ELF-1 (cell line): Measurements from ENCODE around the gene TRIP13.

Source experiments
- DNase-seq: peaks from one replicate; pipeline ENCODE4 v3.0.0-alpha.2; 2016; ENCODE audit warnings: low read depth, low spot score

The TRIP13 gene

DNA sequence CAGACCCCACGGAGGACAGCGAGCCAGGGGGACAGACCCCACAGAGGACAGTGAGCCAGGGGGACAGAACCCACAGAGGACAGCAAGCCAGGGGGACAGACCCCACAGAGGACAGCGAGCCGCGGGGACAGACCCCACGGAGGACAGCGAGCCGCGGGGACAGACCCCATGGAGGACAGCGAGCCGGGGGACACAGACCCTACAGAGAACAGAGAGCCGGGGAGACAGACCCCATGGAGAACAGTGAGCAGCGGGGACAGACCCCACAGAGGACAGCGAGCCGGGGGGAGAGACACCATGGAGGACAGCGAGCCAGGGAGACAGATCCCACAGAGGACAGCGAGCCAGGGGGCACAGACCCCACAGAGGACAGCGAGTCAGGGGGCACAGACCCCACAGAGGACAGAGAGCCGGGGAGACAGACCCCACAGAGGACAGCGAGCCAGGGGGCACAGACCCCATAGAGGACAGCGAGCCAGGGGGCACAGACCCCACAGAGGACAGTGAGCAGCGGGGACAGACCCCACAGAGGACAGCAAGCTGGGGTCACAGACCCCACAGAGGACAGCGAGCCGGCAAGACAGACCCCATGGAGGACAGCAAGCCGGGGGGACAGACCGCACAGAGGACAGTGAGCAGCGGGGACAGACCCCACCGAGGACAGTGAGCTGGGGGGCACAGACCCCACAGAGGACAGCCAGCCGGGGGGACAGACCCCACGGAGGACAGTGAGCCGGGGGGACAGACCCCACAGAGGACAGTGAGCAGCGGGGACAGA, 37.5 kb upstream of the TRIP13 start:
- DNase-seq = no peak

DNA sequence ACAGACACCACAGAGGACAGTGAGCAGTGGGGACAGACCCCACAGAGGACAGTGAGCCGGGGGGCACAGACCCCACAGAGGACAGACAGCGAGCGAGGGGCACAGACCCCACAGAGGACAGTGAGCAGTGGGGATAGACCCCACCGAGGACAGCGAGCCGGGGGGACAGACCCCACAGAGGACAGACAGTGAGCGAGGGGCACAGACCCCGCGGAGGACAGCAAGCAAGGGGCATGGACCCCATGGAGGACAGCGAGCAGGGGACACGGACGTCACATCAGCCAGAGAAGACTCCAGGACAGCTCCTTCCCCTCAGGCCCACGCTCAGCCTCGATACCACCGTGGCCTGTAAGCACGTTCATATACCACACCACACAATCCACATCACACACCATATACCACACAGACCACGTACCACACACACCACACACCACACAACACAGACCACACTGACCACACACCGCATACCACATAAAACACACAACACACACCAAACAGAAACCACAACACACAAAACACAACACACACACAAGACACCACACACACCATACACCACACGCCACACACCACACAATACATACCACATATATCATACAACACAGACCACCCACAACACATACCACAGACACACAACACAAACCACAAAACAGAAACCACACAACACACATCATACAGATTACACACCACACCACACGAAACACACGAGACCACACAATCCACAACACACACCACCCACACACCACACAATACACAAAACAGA, 36.7 kb upstream of the TRIP13 start:
- no peak for DNase-seq

DNA sequence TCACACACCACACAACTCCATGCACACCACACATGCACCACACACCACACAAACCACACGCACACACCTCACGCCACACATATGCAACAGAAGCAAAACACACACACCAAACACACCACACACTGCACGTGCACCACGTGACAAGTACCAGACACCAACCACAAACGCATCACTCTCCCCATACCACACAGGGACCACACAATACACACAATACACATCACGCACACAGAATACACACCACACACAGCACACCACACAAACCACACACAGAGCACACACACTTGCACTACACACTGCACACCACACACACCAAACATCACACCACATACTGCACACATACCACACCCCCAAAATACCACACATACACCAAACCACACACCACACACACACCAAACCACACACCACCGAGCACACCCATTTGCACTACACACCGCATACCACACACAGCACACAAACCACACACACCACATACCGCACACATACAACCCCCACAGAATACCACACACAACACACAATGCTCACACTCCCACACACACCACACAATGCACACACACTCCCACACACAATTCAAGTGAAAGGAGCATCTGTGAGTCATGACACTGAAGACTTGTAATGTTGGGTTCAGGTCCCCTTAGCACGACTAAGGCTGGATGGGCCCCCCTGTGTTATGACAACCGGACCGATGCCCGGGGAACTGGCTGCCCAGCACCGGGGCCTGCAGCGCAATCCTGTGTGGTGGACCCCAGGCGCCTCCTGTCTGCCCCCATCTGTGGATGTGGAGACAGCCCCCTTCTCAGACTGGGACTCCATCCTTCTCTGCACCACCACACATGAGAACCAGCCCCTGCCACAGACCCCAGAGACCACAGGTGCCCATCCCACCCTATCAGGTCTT, 35.9 kb upstream of the TRIP13 start:
- no peak for DNase-seq

DNA sequence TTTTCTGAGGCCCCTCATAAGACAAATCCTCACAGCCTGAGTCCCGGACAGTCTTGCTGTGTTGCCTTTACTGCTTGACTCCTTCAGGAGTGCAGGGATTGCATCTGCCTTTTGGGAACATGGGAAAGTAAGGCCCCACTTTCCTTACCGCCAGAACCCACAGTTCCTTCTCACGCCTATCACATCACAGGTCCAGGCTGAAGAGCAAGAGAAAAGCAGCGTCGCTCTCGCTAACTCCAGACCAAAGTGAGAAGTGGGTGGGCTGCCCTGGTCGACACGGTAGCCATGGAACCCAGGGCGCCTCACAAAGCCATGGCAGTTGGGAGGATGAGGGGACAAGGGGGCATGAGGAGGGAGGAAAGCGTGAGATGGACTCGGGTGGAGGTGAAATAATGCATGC, 34.0 kb upstream of the TRIP13 start:
- DNase-seq = no peak

DNA sequence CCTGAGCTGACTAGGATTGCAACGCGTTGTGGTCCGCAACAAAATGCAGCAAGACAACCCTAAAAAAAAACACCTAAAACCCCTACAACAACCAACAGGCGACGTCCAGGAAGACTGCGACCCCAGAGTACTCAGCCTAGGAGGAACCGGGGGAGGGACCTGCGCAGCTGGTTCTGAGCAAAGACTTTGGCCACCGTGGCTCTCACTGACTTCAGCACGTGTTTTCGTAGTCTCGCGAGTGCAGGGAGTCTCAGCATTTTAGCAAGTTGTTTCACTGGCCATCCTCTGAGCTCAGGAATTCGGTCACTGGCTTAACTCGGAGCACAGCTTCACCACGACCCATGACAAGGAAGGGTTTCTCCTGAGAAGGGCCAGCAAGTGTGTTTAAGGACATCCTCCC, 33.3 kb upstream of the TRIP13 start:
- no peak for DNase-seq

DNA sequence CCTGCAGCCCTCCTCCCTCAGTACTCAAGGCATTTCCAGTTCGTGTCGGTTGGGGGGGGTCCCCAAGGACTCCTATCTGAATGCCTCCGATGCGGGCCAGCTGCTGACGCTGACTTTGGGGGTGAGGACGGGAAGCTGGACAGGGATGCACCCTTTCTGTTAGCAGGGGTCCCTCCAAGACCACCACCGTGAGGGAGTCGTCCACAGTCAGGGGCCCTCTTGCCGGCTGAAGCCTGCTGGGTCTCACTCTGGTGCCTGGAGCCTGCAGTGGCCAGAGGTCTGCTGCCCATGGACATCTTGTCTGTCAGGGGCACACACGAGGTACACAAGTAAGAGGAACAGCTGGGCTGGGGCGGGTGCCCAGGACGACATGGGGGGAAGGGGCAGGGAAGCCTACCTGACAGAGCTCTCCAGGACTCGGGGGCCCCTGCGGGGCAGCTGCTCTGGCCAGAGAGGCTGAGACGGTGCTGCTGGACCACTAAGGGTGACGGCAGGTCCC, 32.8 kb upstream of the TRIP13 start:
- no peak for DNase-seq

DNA sequence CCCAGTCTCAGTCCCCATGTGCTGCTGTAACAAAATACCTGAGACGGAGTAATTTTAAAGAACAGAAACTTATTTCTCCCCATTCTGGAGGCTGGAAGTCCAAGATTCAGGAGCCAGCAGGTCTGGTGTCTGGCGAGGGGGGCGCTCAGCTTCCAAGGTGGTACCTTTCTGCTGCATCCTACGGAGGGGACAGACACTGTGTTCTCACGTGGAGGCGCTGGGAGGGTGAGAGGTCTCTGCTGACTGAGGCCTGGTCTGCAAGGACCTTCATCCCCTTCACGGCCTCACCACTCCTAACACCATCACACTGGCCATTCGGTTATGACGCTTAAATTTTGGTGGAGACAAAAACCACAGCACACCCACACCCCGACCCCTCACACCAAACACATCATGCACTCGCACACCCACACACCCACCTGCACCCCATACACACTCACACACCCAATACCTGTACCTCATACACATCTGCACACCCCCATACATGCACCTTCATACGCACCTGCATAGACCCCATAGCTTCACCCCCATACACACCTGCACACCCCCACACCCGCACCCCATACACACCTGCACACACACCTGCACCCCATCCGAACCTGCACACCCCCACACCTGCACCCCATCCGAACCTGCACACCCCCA, 32.1 kb upstream of the TRIP13 start:
- no peak for DNase-seq

DNA sequence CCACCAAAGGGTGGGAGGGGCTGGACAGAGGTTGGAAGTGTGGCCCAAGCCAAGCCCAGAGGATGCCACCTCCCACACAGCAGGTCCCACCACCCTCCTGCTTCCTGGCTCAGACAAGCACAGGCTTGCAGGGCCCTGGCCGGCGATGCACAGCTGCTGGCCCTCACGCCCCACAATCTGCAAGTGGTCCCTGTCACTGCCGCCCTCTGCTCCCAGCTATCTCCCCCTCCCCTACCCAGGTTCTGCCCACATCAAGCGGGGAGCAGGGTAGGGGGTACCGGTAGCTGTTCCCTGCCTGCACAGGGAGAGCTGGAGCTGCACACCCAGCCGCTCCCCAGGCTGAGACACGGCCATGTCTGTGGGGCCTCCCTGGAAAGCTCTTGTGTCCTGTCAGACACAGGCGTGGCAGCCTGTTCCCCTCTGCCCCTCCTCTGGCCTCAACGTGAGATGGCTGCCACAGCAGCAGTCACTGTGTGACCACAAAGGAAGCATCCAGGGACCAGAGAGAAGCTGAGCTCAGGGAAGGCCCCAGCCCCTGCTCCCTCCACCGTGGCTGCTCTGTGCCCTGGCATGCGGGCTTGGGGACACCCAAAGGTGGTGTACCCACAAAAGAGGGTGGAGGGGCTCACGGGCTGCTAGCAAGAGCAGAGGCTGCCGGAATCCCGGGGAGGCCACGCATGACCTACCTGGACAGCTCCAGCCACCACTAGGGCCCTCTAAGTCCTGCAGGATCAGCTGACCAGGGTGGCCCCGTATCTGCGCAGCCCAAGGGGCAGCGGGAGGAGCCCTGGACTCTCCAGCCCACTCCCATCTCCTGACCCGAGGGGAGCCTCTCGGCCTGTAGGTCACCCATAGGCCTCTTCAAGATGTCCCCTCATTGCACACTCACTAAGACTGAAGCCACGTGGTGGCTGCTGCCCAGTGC, 31.0 kb upstream of the TRIP13 start:
- DNase-seq = no peak

DNA sequence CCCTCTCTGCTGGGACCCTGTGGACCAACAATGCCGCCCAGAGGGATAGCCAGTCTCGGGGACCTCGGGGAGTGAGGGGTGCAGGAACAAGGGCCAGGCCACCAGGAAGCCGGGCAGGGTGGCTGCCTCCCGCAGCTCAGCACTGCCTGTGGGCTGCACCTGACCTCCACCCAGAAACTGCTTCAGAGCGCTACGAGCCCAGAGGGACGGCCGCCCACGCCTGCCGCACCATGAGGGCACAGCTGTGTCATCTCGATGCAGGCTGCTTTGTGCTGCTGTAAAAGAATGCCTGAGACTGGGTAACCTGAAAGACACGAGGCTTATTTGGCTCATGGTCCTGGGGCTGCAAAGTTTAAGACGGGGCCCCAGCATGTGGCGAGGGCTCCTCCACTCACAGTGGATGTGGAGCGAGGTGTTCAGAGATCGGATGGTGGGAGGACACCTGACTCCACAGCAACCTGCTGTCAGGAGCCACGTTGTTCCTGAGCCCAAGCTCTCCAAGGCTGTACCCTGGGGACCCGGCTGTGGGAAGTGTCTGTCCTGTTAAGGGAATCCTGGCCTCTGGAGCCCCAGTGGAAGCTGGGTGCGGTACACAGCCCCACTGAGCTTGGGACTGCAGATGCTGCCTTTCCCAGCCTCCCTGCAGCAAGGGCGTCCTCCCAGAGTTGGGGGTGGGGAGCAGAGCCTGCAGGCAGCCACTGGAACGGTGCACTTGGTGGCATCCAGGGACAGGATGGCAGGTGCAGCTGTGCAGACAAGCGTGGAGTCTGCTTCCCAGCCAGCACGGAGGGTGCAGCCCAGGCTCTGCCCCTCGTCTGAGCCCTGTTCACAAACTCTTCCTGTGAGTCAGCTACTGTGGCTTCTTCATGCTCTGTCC, 30.1 kb upstream of the TRIP13 start:
- no peak for DNase-seq

DNA sequence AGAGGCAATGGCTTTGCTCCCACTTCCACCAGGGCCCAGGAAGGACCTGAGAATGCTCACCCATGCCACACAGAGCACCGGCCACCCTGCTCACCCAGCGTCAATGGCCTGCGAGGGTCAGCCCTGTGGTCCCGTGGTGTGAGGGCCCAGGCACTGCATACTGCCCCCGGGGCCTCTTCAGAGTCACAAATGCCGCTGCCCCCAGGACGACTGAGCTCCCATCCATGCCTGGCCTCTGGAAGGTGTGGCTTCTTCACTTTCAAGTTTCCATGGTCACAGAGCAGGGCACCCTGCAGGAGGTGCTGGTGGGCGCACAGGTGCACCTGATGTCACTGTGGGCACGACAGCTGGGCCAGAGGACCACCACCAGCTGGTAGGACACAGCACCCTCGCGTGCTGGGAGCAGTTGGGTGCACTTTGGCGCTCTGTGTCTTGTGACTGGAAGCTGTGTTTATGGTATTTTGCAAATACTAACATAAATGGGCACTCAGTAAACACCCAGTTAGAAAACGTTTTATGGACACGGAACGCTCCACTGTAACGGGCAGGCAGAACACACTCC, 29.4 kb upstream of the TRIP13 start:
- DNase-seq = no peak

DNA sequence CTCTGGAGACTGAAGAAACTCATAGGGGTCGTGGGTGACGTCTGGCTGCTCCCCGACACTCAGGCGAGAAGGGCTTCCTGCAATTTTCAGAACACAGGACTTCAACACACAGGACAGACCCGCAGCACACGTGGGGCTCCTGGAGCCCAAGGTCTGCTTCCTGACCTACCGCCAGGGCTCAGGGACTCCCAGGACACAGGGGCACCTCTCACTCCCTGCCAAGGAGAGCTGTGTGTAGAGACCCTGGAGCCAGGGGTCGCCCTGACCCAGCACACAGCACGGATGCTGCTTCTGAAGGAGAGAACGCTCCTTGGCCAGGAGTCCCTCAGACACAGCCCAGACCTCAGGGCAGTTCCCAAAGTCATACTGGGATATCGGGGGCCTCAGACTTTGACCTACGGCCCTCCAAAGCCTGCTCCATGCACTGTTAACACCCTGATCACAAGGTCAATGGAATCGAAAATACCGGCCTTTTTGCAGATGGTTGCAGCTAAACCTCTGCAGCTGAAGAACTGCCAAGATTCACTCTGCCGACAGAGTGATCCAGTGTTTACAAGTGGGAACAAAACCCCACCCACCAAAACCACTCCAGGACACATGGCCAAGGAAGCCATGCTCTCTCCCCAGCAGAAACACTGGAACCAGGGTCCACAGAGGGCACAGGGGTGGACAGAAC, 28.1 kb upstream of the TRIP13 start:
- no peak for DNase-seq

DNA sequence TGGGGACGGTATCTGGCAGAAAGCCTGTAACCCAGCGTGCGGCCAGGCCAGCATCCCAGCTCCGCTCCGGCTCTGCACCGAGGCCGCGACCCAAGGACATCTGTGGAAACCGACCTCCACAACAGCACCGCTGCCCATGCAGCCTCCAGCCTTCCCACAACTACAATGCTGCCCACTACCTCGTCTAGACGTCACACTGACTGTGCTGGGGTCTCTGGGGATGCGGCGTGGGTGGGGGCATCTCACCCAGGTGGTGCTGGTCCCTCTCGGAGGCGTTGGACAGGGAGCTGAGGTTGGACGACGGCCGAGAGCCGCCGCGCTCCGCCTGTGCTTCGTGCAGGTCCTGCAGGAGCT, 27.5 kb upstream of the TRIP13 start:
- DNase-seq = no peak

DNA sequence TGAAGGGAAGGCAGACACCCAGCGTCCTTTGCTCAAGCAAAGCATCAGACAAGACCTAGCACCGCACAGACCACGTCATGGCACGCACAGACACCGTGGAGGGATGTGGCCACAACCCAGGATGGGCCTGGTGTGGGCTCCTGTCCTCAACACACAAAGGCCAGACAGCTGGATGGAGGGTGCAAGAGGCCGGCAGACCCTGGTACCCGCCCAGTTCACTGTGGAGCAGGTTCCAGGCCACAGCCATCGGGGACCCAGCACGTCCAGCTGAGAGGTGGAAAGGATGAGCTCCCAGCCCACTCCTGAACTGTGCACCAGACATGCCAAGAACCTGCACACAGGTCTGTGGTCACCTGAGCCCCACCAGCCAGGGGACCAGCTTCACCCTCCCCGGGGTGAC, 26.9 kb upstream of the TRIP13 start:
- no peak for DNase-seq

DNA sequence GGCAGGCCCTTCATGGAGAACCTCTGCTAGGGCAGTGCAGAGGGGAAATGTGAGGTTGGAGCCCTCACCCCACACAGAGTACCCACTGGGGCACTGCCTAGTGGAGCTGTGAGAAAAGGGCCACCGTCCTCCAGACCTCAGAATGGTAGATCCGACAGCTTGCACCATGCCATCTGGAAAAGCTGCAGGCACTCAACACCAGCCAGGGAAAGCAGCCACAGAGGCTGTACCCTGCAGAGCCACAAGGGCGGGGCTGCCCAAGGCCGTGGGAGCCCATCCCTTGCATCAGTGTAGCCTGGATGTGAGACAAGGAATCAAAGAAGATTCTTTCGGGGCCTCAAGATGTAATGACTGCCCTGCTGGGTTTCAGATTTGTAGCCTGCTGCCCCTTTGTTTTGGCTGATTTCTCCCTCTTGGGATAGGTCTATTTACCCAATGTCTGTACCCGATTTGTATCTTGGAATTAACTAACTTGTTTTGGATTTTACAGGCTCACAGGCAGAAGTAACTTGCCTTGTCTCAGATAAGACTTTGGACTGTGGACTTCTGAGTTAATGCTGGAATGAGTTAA, 25.3 kb upstream of the TRIP13 start:
- DNase-seq = no peak

DNA sequence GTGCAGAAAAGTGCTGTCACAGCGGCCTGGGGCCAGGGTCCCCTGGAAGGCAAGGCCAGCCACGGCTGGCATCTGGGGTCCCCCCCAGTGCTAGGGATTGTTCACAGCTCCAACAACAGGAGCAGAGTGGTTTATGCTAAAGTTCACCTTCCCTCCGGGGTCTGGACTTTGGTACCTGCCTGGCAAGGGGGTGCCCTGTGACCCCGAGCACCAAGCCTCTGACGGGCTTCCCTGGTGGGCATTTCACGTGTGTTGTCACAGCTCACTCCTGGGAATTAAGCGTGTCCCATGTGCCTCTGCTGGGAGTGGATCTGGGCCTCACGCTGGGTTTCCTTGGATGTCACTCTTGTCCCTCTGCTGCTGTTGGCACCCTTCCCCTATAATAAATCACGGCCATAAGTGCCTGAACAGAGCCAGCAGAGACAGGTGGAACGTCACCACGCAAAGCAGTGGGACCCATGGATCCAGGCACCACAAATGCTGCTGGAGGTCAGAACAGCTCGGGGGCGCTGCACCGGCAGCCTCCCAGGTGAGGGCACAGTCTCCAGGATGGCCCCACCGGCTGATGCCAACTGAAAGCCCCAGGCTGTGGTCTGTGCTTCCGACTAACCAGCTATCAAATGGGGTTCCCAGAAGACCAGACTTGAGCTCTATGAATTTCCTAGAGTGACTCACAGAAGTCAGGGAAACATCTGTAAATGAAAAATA, 24.1 kb upstream of the TRIP13 start:
- DNase-seq = no peak

DNA sequence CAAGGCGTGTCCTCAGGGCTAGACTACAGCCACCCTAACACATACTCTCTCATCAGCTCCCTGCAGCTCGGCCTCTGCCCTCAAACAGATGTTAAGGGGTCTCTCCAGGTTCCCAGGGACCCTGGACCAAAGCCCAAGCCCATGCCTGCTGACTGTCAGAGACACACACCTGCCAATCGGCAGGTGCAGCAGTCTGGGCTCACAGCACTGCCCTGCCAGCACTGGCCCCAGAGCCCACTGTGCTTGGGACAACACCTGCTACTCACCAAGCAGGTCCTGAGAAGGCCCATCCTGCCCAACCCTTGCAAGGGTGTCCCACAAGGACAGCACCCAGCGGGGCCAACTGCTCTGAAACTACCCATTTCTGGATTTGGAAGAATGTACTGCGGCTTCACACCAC, 21.7 kb upstream of the TRIP13 start:
- DNase-seq = no peak

DNA sequence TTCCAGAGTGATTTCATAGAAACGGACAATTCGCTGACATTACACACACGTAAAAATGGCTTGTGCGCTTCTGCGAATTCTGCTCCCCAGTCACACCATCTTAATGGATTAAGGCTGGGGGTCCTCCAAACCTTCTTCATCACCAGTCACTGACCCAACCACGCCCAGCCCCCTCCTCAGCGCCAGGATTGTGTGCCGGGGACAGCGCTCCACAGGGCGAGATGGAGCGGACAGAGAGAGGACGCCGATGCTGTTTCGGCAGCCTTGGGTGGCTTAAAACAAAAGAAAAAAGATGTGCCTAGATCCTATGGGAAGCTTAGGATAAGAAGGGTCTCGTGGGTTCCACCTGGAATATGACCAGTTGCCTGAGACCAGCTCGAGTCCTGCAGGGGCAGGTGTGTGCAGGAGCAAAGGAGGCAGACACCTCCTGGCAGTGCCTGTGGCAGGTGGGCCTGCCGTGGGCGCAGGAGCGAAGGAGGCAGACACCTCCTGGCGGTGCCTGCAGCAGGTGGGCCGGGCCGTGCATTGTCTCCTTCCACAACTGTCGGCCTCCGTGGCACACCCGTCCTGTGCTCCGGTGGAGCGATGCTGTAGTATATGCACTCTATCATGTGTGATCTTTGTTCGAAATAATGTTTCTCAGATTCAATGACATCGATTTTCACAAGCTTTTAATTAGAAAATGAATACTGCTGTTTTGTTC, 20.9 kb upstream of the TRIP13 start:
- DNase-seq = no peak
